ENCODE data around the gene NRXN3.

NRXN3 gene

GRCh38 chr14:79411403-79412174 is 1241.4 kb downstream of the NRXN3 start:
- no peak for DNase-seq (ENCODE audit: low read depth in 3 of 3)

DNA sequence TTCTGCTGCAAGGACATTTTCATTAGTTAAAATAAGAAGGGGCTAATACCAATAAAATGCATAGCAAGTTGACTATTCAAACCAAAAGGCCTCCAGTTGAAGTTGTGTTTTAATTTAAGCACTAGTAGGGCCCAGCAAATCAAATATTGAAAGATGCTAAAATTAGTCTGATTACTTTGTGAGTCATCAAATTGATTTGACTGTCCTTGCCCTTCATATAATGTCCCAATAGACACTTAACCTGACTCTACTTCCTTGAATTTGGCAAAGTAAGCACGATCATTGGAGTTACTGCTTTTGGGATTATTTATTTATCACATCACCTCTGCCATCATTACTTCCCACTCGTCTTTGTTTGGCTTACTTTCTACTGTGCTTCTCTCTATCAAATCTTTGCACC is 1242.6 kb downstream of the NRXN3 start:
- DNase-seq (ENCODE audit: low read depth in 3 of 3) = no peak

- DNase-seq (ENCODE audit: low read depth in 3 of 3) = no peak
Measured at GRCh38 chr14:79413734-79414428, 1243.7 kb downstream of the NRXN3 start.

DNA sequence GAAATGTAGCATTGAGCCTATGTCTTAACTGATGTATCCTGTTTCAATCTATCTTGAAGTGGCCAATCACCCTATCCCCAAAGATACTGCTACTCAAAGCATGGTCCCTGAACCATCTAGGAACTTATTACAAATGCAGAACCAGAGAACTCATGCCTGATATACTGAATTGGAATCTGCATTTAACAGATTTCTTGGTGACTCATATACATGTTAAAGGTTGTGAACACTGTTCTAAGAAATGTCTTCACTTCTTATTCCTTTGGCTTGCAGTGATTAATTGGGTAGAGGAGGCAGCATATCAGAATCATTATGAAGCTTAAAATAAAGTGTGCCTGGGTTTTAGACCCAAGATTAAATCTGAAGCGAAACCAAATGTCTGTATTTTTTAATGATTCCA is 1245.6 kb downstream of the NRXN3 start:
- DNase-seq (ENCODE audit: low read depth in 3 of 3) = no peak

GRCh38 chr14:79417961-79418360 is 1247.8 kb downstream of the NRXN3 start:
- DNase-seq (ENCODE audit: low read depth in 3 of 3) = no peak

GRCh38 chr14:79418649-79419415 is 1248.7 kb downstream of the NRXN3 start:
- no peak for DNase-seq (ENCODE audit: low read depth in 3 of 3)

DNA sequence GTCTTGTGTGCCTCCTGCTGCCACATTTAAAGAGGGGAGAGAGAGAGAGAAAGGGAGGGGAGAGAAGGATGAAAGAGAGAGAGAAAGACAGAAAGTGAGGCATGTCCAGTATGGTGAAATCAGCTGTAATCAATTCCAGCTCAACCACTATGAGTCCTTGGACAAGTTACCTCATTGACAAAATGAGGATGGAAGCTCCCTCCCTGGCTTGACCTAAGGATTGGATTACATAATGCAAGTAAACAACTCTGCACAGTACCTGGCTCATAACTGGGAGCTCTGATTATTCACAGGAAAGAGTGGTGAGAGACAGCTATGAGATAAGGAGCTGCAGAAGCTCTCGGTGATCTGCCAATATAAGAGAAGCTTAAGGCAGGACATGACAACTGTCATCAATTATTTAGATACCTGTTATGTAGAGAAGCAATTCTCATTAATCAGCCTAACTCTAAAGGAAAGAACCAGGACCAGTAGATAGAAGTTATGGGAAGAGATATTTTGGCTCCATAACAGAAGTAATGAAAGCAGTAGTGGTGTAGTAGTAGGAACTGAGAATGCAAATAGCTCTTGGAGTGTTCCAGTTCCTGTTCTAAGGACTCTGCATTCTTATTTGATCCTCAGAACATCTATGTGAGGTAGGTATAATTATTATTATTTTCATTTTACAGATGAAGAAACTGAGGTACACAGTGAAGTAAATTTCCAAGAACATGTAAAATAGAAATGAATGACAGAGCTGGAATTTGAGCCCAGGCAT is 1249.6 kb downstream of the NRXN3 start:
- DNase-seq (ENCODE audit: low read depth in 3 of 3) = no peak

GRCh38 chr14:79420725-79421124 is 1250.6 kb downstream of the NRXN3 start:
- DNase-seq (ENCODE audit: low read depth in 3 of 3) = no peak

DNA sequence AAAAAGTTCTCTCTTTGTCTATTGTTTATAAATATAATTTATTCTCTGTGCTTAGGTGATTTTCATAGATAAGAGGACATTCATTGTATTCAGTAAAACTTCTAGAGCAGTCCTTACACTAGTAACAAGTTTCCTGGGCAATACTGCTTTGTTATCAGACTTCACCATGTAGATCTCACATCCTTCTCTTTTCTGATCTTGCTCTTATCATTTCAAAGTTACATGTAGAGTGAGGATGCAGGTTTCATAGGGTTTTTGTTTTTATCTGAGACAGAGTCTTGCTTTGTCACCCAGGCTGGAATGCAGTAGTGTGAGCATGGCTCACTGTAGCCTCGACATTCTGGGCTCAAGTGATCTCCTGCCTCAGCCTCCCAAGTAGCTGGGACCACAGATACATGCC is 1251.6 kb downstream of the NRXN3 start:
- no peak for DNase-seq (ENCODE audit: low read depth in 3 of 3)

GRCh38 chr14:79424462-79424861 is 1254.3 kb downstream of the NRXN3 start:
- no peak for DNase-seq (ENCODE audit: low read depth in 3 of 3)

GRCh38 chr14:79426103-79426755 is 1256.1 kb downstream of the NRXN3 start:
- no peak for DNase-seq (ENCODE audit: low read depth in 3 of 3)

- DNase-seq (ENCODE audit: low read depth in 3 of 3) = no peak
Measured at GRCh38 chr14:79432640-79433039, 1262.5 kb downstream of the NRXN3 start.

DNA sequence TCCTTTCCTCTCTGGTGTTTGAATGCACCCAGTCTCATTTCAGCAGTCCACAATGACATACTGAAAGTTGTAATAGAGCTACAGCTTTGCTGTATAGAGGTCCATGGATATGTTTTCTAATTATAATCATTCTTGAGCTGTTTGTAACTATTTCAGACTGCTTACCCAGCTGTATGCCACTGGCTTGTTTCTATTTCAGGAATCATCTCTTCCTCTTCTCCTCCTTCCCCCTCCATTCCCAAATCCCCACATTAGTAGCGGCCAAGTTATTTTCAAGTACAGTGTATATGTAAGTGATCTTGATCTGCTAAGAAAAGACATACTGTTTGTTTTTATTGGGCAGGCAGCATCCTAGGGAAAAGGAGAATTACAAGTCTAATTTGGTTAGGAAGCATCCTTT is 1266.2 kb downstream of the NRXN3 start:
- no peak for DNase-seq (ENCODE audit: low read depth in 3 of 3)

DNA sequence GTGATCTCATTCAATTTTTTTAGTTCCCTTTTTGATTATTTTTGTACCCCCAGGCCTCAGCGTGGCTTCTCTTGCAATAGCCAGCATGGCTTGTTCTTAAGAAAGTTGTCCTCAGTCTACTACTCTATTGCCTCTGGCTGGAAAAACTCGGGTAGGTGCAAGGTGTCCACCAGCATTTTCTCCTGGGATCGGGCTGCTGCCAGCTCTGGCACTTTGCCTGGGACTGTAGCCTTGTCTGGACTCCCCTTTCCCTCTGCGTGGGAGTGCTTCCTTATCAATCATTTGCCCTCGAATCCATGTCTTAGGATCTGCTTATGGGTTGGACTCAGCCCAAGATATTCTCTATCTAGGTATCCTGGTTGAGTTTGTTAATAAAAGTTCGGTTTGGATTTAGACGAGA is 1267.8 kb downstream of the NRXN3 start:
- no peak for DNase-seq (ENCODE audit: low read depth in 3 of 3)

GRCh38 chr14:79438696-79439342 is 1268.6 kb downstream of the NRXN3 start:
- DNase-seq (ENCODE audit: low read depth in 3 of 3) = no peak

- no peak for DNase-seq (ENCODE audit: low read depth in 3 of 3)
Measured at GRCh38 chr14:79442786-79443185, 1272.6 kb downstream of the NRXN3 start.

DNA sequence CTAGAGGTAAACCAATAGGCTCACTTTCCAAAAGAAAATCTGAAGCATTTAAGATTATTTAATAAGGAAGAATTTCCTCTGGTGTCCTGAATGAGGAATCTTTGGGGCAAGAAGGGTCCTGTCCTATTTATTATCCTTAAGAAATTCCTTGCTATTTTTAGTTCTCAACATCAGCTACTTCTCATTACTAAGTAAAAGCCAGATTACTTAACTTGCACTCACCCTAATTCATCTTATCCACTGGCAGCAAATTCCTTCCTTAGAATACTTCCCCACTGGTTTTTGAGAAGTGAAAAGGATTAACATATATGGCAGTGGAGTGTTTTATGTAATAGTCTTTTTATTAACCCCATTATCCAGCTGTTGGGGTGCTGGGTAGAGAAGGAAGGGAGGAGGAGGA is 1273.4 kb downstream of the NRXN3 start:
- no peak for DNase-seq (ENCODE audit: low read depth in 3 of 3)

GRCh38 chr14:79448960-79449359 is 1278.8 kb downstream of the NRXN3 start:
- no peak for DNase-seq (ENCODE audit: low read depth in 3 of 3)

DNA sequence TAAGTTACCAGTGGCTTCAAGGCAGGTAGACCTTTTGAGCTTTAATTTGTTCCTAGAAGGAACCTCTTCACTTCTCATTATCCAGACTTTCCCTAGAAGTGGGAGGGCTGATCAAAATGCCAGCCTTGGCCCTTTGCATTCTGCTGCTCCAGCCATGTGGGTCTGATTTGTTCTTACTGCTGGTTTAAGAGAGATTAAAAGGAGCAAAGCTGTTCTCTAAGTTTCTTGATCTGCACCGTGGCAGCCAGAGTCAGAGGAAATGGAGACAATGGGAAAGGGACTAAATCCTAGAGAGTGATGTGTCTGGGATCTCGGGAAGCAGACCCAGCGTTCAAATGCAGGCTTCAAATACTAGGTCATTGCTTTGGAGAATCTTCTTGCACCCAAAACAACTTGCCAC is 1281.4 kb downstream of the NRXN3 start:
- DNase-seq (ENCODE audit: low read depth in 3 of 3) = no peak

GRCh38 chr14:79453276-79453675 is 1283.1 kb downstream of the NRXN3 start:
- DNase-seq (ENCODE audit: low read depth in 3 of 3) = no peak

- no peak for DNase-seq (ENCODE audit: low read depth in 3 of 3)
Measured at GRCh38 chr14:79464468-79464867, 1294.3 kb downstream of the NRXN3 start.
